Measurements from ENCODE around the gene RBM45. TPM values are rescaled to one million over a fixed set of nuclear protein-coding genes. Genes with fewer than 3 reads are reported as not detected.
"Not testable (repeated sequence)": the region's sequence is repeated elsewhere in the genome, so short reads cannot be mapped to it uniquely, and the experiment has no call there.

Gene RBM45
- total RNA-seq, 1 donor from 2014 or later: 22.1 TPM

DNA sequence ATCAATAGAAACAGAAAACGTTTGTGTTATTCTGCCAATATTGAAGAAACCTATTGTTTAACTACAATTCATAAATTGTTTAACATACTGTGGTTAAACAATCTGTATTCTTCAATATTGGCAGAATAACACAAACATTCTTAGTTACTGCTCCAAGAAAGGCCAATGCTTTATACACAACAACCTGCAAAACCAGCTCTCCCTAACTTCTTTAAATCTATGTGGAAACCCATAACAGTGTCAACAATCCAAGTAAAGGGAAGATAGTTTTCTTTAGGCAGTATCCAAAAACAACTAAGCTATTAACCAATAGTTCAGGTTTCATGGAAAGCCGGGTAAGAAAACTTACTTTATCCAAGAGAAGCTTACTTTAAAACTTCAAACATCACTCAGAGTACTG, 6.2 kb upstream of the RBM45 start:
- no peak for DNase-seq (ENCODE audit: low read depth)

DNA sequence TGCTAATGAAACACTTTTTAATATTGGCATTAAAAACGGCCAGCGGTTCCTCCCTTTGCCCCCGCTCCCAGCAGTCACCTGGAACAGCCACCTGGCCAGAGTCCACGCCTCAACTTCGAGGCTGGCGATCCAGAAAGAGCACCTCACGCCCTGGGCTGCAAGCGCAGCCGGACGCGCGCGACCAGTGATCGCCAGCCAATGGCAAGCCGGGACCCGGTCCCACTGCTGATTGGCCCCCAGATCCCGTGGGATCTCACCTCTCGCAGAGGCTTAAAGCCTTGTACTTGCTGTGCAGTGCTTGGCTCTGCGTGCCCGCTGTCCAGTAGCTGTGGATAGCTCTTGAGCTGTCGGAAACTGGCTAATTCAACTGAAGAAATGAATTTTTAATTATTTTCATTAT, 4.1 kb upstream of the RBM45 start:
- no peak for DNase-seq (ENCODE audit: low read depth)

DNA sequence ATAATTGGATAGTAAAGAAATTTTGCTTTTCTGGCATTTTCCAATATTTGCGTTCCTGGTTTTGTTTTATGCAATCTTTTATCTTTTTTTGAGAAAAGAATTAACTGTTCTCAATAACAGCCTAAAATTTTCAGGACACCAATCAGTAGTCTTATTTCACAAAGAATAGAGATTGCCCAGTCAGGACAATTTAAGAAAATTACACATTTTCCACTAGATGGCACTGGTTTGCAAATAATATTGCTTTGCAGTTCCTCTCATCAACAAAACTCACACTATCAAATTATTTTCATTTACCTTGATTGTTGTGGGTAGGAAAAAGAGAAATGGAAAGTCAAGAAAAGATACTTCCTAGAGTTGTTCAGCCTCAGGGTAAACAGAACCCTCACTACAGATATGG, 2.4 kb upstream of the RBM45 start:
- peak; percentile 61 for DNase-seq (ENCODE audit: low read depth)

DNA sequence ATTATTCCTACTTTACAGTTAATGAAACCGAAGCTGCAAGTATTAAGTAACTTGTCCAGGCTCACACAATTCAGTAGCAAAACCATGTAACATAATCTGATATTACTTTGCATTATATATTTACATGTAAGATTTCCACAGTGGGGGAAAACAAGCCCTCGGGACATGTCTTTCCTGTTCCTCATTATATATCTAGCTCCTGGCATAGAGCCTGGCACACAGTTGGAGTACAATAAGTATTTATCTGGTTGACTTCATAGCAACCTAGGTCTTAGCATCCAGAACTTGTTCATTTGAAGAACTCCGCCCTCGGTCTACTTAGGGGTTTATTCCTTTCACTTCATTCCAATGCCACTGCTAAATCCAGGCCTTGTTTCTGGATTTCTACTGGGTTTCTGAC, 1.6 kb upstream of the RBM45 start:
- DNase-seq (ENCODE audit: low read depth): no peak

DNA sequence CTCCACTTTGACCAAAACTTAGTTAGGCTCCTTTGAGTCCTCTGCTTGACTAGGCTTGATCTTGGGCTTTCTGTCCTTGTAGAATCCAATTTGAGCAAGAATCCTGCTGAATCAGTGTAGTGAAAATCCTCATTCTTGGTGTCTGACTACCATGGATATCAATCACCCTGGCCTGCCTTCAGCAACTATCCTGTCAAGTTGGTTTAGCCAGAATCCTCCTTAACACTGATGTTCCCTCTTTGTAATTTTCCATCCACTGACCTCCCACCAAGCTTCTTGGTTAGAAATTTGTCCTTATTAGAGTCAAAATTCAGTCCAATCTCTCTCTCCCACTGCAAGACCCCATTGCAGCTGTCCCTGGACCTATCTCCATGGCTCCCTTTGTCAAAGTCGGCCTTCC, 494 bp upstream of the RBM45 start:
- no peak for DNase-seq (ENCODE audit: low read depth)

DNA sequence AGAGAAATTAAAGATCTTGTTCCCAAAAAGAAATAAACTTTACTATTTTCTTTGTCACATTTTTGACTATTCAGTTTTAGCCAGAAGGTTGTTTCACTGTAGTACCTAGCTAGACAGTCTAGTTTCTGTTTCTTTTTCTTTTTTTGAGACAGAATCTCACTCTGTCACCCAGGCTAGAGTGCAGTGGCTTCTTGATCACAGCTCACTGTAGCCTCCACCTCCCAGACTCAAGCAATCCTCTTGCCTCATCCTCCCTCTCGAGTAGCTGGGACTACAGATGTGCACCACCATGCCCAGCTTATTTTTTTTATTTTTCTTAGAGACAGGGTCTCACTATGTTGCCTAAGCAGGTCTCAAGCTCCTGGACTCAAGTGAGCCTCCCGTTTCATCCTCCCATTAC, 2.2 kb downstream of the RBM45 start:
- DNase-seq (ENCODE audit: low read depth): no peak

DNA sequence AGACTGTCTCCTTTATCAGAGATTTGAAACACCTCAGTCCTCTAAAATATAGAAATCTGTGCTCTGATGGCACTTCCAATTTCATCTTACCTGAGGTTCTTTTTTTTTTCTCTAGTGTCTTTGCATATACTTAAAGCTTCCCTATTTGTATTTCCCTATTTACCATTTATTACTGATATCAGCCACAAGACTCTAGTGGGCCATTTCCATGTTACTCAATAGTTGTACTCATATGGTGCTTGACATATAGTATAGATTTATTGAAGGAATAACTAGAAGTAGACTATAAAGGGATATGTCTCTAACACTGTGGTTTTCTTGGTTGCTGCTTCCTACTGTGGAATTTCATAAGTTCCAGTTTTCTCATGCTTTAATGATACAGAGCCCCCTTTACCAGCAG, 3.0 kb downstream of the RBM45 start:
- no peak for DNase-seq (ENCODE audit: low read depth)

DNA sequence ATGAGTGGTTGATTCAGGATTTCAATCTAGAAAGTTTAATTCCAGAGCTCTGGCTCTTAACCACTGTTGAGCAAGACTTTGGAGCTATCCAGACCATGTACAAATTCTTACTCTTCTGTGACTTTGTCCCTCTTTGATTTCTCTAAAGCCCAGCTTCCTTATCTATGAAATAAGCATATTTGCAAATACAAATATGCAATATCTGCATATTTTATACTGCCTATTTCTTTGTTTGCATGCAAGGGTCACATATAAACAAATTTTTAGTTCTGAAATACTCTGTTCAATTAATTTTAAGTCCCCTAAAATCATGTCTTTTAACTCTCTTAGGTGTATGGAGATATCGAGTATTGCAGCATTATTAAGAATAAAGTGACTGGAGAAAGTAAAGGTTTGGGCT, 5.5 kb downstream of the RBM45 start:
- DNase-seq (ENCODE audit: low read depth): no peak

DNA sequence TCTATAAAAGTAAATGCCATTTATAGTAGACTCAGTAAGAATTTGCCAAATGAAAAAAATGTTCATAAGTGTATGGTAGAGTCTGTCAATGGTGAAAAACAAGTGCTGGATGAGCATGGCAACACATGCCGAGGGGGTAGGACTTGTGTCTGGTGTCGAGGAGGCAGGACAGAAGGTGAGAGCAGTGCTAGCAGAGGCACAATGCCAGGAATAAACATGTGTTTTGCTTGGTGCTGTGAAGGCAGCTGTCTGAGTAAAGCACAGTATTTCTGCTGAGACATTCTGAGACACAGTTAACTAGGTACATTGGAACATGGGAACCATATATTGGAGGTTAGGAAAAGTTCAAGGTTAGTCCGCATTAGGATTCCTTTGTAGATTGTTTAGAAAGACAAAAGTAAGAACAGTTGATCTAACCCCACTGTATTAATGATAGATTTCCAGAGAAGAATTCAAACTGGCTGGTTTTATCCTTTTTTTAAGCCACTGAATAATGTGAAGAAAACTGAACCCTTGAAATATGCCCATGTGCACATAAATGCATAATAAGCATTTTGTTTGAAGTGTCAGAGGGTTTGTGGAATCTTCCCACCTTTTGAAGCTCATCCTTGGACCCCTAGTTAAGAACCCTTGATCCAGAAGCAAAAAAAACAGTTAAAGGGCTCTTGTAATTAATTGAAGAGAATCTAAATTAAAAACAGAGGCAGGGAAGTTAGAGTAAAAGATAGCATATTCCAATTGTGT, 7.1 kb downstream of the RBM45 start:
- no peak for DNase-seq (ENCODE audit: low read depth)

DNA sequence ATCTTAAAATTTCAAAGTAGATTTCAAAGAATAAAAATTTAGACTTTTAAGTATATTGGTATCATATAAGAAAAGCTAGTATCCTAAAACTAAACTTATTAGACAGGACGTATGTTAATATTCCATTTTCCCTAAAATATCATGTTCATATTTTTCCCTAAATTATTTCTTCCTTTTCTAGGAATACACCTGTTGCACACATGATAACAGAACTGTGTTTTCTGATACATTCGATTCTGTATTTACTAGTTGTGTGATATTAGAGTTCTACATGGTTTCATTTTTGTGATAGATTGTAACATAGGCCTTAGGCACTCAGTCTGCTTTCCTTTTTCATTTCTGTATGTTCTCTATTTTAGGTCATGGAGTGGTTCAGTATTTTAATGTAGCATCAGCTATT, 10.9 kb downstream of the RBM45 start:
- DNase-seq (ENCODE audit: low read depth): no peak

DNA sequence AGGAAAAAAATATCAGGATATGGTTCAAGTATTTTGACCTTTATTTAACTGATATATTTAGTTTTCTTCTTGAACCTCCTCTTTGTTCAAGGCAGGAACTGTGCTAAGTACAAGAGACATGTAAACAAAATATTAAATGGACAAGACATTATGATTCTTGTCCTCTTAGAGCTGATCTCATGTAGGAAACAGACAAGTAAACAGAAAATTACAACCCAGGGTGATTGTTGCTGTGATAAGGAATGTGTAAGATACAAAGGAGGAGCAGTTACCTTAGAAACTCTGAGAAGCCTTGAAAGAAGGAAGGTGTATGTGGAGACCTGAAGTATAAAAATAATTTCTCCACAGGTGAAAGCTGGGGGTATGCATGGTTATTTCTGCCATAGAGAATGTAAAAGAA, 12.9 kb downstream of the RBM45 start:
- no peak for DNase-seq (ENCODE audit: low read depth)

DNA sequence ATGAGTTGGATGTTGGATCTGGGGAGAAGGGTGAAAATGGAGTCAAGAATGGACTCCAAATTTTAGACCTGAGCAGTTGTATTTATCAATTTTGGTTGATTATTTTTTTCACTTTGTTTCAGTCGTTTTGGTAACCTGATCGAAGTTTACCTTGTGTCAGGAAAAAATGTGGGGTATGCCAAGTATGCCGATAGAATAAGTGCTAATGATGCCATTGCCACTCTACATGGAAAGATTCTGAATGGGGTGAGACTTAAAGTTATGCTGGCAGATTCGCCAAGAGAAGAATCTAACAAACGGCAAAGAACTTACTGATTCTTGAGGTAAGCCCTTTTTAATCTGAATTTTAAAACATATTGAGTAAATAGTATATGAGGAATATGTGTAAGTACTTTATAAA, 13.6 kb downstream of the RBM45 start:
- DNase-seq (ENCODE audit: low read depth): no peak

DNA sequence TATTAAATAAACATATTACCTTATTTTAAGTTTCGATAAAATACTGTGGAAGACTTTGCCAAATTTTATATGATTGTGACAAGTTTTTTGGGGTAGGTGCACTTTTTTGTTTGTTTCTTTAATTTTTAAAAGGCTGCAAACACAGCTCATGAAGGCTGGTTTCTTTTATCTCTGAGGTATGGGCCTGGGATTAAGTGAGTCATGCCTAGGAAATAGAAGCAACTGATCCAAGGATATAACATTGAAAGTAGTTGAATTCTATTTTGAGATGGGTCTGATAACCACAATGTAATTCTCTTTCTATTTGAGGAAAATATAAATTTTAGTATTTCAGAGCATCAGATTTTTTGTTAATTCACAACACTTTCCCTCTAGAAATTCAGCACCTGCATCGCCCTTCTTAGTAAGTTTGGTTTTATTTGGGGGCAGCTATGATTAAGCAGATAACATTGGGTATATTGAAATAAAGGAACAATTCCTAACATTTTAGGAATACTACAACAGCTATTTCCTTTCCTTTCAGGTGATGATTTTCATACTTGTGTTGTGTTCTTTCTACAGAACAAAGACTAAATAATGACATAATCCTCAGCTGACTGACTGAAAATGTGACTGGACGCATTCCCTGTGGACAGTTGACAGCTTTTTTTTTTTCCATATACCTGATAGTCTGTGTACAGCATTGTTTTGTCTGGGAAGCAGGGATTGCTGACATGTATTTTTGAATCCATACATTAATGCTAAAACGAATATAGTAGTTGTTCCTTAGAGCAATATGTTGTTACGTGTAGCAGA, 16.8 kb downstream of the RBM45 start:
- DNase-seq (ENCODE audit: low read depth): no peak

DNA sequence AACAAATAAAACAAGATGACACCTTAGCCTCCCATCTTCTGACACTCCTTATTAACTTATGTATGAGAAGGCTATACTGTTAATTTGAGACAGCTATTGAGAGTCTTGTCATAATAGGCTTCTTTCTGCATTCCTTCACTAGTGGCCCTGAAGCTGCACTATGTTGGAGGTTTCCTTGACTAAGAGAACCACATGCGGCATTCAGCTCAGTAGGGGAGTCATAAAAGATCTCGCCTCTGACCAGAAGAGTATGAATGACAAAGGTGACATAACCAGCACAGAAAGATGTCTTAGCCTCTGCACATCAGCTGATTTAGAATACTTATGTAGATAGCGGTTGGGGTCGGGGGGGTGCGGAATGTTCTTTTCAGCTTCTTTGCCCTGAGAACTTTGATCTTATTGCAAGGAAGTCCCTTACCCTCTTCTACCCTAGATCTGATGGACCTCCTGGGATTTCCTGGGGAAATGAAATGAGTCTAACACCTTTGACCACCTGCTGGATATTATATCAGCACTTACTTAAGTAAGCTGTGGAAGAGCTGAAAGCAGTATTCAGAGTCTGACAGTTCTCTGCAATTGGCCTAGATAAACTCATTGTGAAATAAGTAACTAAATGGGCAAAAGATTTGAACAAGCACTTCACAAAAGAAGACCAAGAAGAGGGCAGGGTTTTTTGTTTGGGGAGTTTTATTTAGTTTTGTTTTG, 24.2 kb downstream of the RBM45 start:
- no peak for DNase-seq (ENCODE audit: low read depth)

DNA sequence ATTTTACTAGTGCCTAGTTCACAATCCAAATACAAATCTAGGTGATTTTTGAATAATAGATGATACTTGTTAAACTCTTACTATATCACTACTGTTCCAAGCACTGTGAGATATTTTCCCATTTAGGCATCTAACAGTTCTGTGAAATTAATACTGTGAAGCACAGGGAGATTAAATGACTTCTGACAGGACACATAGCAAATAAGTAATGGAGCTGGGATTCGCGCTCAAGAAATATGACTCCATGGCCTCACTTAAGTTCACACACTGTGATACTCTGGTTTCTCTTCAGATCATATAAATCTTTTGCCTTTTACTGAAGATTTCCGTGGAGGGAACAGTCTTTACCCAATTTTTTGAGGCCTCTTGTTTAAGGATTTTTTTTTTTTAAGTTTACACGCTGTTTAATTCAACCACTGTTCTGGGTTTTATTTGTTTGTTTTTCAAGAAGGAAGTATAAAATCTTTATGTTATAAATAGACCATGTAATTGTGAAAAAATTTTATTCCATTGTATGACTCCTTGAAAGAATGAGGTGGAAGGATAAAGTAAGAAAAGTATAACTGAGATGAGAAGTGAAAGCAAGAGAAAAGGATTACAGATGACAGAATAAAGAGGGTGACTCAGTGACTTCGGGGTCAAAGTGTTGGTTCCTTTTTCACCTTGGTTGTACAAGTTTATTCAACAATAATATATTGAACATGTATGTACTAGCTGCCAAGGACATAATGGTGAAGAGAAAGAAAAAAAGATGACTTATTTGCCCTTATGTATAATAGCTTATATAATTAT, 30.2 kb downstream of the RBM45 start:
- DNase-seq (ENCODE audit: low read depth): no peak

DNA sequence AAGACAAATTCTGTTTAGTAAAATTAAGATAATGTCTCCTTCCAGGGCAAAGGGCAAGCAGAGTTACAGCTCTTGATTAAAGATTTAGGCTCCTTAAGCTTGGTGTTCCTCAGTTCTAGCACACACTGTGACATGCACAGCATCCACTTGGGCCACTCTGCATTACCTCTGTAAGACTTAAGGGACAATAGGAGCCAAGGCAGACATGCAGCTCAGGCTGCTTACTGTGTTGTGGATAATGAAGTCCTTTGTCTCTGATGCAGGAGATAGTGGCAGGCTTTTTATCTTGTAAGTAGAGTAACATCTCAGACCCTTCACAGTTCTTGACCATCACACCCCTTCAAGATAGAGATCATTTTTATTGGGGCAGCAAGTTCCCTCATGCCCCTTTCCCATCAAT, 31.2 kb downstream of the RBM45 start:
- no peak for DNase-seq (ENCODE audit: low read depth)

DNA sequence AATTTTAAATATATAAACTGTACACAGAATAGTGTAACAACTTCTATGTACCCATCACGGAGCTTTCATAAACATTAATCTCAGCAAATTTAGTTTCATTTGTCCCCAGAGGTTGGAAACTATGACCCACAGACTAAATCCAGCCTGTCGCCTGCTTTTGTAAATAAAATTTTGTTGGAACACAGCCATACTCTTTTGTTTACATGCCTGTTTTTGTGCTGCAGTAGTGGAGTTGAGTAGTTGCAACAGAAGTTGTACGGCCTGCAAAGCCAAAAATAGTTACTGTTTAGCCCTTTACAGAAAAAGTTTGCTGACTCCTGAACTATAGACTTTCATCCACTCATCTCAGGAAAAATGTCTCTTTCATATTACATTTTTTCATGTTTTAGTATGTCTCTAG, 39.8 kb downstream of the RBM45 start:
- peak; percentile 40 for DNase-seq (ENCODE audit: low read depth)

DNA sequence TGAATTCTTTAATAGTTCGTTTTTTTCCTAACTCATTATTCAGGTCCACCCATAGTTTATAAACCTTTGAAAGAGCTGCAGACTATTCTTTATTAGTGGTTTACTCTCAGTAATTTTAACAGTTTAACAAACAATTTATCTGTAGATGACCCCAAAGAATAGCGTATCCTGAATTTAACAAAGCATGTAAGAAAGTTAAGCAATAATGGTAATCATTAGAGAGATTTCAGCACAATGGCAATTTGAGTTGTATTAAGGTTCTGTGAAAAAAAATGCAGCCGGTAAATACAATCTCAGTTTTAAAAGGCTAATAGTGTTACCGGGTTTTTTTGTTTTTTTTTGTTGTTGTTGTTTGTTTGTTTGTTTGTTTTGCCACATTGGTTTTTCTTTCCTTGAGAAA, 40.3 kb downstream of the RBM45 start:
- peak; percentile 54 for DNase-seq (ENCODE audit: low read depth)

DNA sequence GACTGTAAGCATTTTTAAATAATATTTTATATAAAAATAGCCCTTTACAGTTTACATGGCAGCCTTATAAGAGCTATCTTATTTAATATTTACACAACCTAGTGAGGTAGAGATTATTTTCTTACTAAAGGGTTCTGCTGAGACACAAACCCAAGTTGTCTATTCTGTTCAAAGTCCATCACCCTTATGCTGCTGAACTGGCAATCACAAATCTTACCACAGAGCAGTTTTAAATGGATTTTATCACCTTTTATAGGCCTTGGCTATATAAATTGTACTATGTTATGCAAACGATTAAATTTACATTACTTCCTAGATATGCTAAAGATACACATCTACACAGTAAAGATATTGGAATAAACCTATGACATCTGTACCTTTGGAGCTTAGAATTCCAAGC, 40.7 kb downstream of the RBM45 start:
- DNase-seq (ENCODE audit: low read depth): no peak

DNA sequence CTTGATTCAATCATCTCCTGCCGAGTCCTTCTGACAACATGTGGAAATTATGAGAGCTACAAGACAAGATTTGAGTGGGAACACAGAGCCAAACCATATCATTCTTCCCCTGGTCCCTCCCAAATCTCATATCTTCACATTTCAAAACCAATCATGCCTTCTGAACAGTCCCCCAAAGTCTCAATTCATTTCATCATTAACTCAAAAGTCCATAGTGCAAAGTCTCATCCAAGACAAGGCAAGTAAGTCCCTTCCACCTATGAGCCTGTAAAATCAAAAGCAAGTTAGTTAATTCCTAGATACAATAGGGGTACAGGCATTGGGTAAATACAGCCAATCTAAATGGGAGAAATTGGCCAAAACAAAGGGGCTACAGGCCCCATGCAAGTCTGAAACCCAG, 41.6 kb downstream of the RBM45 start:
- not testable (repeated sequence) for DNase-seq (ENCODE audit: low read depth)

DNA sequence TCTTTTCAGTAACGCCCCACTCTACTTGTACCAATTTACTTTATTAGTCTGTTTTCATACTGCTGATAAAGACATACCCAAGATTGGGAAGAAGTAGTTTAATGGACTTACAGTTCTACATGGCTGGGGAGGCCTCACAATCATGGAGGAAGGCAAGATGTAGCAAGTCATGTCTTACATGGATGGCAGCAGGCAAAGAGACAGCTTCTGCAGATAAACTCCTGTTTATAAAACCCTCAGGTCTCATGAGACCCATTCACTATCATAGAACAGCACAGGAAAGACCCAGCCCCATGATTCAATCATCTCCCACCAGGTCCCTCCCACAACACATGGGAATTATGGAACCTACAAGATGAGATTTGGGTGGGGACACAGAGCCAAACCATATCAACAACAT, 43.3 kb downstream of the RBM45 start:
- DNase-seq (ENCODE audit: low read depth): no peak

DNA sequence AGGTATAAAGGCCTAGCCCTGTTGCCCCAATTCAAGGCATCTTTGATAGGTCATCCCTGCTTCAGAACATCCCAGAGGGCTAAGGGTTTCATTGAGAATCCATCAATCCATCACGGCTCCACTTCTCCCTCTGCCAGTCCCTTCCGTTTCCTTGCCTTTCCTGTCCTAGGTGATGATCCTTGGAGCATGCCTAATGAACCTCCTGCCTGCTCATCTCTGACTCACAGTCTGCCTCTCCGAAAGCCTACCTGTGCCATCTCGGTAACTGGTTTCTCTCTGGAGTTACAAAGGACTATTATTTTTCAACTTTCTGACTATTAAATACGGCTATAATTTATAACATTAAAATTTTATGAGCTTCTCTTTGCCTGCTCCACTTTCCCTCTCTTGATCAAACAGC, 45.3 kb downstream of the RBM45 start:
- peak; percentile 27 for DNase-seq (ENCODE audit: low read depth)
